ENCODE results near the gene KPTN. TPM values are rescaled to one million over a fixed set of nuclear protein-coding genes. Genes with fewer than 3 reads are reported as not detected.

Gene KPTN
- total and polyA plus RNA-seq, 4 donors: 2.3 to 6.0 (median 4.0) TPM

DNA sequence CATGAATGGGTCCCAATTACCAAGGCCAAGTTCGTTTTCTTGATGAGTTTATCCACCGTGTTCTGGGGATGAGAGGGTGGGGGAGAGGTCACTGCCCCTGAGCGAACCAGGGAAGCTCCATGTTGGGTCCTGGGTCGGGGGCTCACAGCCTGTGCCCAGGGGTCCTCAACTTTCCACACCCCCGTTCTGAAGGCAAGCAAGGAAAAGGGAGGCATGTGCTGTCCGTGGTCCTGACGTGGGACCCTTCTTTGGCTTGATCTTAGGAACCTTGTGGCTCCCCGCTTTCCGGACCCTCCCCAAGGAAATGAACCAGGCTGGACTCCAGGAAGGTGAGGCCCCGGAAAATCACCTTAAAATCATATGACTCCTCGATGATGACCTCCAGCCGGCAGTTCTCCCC lies 46.5 kb downstream of the KPTN start:
- Histone ChIP-seq H3K36me3 (ENCODE audit: control insufficient read depth in 4 of 4, insufficient read depth in 3 of 4, low read depth in 1 of 4, low read length in 3 of 4) (no peaks in the 10 kb centered on the region), H3K9ac (ENCODE audit: low read depth in 1 of 2, low read length in 2 of 2) (no peak overlapping the region), H3K9me3 (ENCODE audit: control insufficient read depth in 4 of 4, low read length in 3 of 4) (no peaks in the 10 kb centered on the region), H3K4me1 (ENCODE audit: control insufficient read depth in 4 of 4, insufficient read depth in 4 of 4, low read length in 3 of 4) (no peaks in the 10 kb centered on the region), H3K4me3 (ENCODE audit: low read depth in 1 of 3, low read length in 3 of 3) (no peak overlapping the region), H3K27me3 (ENCODE audit: control insufficient read depth in 4 of 4, insufficient read depth in 4 of 4, low read length in 3 of 4) (peaks cover 0 to 5% (median 0%) of the 10 kb centered on the region in 4 donors), H3K27ac (ENCODE audit: low read depth in 1 of 2, low read length in 2 of 2) (no peak overlapping the region)
- no peak for TF ChIP-seq JUND (IDR thresholded peaks at IDR 0.05)
- no peak for TF ChIP-seq SP1 (IDR thresholded peaks at IDR 0.05)
- no peak for TF ChIP-seq RXRA (IDR thresholded peaks at IDR 0.05)
- TF ChIP-seq, protein P1, sequence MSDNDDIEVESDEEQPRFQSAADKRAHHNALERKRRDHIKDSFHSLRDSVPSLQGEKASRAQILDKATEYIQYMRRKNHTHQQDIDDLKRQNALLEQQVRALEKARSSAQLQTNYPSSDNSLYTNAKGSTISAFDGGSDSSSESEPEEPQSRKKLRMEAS (IDR thresholded peaks at IDR 0.05): no peak
- no peak for TF ChIP-seq RAD21 (IDR thresholded peaks at IDR 0.05)
- TF ChIP-seq, protein P2, sequence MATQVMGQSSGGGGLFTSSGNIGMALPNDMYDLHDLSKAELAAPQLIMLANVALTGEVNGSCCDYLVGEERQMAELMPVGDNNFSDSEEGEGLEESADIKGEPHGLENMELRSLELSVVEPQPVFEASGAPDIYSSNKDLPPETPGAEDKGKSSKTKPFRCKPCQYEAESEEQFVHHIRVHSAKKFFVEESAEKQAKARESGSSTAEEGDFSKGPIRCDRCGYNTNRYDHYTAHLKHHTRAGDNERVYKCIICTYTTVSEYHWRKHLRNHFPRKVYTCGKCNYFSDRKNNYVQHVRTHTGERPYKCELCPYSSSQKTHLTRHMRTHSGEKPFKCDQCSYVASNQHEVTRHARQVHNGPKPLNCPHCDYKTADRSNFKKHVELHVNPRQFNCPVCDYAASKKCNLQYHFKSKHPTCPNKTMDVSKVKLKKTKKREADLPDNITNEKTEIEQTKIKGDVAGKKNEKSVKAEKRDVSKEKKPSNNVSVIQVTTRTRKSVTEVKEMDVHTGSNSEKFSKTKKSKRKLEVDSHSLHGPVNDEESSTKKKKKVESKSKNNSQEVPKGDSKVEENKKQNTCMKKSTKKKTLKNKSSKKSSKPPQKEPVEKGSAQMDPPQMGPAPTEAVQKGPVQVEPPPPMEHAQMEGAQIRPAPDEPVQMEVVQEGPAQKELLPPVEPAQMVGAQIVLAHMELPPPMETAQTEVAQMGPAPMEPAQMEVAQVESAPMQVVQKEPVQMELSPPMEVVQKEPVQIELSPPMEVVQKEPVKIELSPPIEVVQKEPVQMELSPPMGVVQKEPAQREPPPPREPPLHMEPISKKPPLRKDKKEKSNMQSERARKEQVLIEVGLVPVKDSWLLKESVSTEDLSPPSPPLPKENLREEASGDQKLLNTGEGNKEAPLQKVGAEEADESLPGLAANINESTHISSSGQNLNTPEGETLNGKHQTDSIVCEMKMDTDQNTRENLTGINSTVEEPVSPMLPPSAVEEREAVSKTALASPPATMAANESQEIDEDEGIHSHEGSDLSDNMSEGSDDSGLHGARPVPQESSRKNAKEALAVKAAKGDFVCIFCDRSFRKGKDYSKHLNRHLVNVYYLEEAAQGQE (IDR thresholded peaks at IDR 0.05): peak; percentile 96
- no peak for DNase-seq (ENCODE audit: low spot score)
- 36% methylated on average over 12 of the region's 12 CpGs for WGBS

DNA sequence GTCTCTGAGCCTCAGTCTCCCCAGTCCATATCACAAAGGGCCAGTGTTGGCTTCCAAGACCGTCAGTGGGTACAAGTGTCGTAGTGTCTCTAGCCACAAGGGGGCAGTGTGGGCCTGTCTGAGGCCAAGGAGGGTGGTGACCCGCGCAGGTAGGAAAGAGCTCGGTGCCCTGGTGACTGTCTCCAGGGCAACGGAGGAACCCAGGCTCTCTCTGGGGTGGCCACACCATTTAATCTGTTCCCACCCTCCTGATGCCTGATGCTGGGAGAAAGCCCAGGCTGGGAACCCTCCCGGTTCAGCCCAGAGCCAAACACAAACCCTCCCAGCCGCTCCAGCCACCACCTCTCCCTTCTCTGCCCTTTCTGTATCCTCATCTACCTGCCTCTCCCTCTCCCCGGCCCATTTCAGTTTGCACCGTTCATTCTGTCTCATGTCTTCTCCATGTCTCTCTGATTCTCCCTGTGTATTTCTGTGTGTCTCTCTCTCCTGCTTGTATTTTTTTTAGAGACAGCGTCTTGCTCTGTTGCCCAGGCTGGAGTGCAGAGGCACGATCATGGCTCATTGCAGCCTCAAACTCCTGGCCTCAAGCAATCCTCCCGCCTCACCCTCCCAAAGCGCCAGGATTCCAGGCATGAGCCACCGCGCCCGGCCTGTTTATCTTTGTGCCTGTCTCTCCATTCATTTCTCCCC lies 47.2 kb downstream of the KPTN start:
- no peak overlapping the region for H3K27ac ChIP-seq (ENCODE audit: low read depth in 1 of 2, low read length in 2 of 2)
- H3K9me3 ChIP-seq (ENCODE audit: control insufficient read depth in 4 of 4, low read length in 3 of 4): no peaks in the 10 kb centered on the region
- H3K36me3 ChIP-seq (ENCODE audit: control insufficient read depth in 4 of 4, insufficient read depth in 3 of 4, low read depth in 1 of 4, low read length in 3 of 4): no peaks in the 10 kb centered on the region
- H3K4me3 ChIP-seq (ENCODE audit: low read depth in 1 of 3, low read length in 3 of 3): no peak overlapping the region
- no peak for TF ChIP-seq EGR1 (IDR thresholded peaks at IDR 0.05; ENCODE audit: low read depth in 2 of 2)
- TF ChIP-seq, protein P3, sequence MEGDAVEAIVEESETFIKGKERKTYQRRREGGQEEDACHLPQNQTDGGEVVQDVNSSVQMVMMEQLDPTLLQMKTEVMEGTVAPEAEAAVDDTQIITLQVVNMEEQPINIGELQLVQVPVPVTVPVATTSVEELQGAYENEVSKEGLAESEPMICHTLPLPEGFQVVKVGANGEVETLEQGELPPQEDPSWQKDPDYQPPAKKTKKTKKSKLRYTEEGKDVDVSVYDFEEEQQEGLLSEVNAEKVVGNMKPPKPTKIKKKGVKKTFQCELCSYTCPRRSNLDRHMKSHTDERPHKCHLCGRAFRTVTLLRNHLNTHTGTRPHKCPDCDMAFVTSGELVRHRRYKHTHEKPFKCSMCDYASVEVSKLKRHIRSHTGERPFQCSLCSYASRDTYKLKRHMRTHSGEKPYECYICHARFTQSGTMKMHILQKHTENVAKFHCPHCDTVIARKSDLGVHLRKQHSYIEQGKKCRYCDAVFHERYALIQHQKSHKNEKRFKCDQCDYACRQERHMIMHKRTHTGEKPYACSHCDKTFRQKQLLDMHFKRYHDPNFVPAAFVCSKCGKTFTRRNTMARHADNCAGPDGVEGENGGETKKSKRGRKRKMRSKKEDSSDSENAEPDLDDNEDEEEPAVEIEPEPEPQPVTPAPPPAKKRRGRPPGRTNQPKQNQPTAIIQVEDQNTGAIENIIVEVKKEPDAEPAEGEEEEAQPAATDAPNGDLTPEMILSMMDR (IDR thresholded peaks at IDR 0.05; ENCODE audit: low read depth, low read length, missing input control): peak; percentile 89
- TF ChIP-seq RXRA (IDR thresholded peaks at IDR 0.05): peak in 1 of 2 donors; percentile 25
- TF ChIP-seq RAD21 (IDR thresholded peaks at IDR 0.05): peak; percentile 96 to 97
- TF ChIP-seq, protein P2 (IDR thresholded peaks at IDR 0.05): no peak
- no peak for TF ChIP-seq FOXA2 (IDR thresholded peaks at IDR 0.05)
- DNase-seq (ENCODE audit: low spot score): peak; percentile 90
- no peak overlapping the region for H3K9ac ChIP-seq (ENCODE audit: low read depth in 1 of 2, low read length in 2 of 2)
- 30% methylated on average over 17 of the region's 17 CpGs for WGBS
- no peaks in the 10 kb centered on the region for H3K4me1 ChIP-seq (ENCODE audit: control insufficient read depth in 4 of 4, insufficient read depth in 4 of 4, low read length in 3 of 4)
- H3K27me3 ChIP-seq (ENCODE audit: control insufficient read depth in 4 of 4, insufficient read depth in 4 of 4, low read length in 3 of 4): peaks cover 0 to 5% (median 1%) of the 10 kb centered on the region in 4 donors

All from liver (tissue), 9 donors.